Kidney glomerular epithelial cell (primary cell): ENCODE results near the gene CMBL.
A peak's percentile ranks its signal among the peaks of the same experiment; 100 is the strongest.
"Not testable (repeated sequence)": the region's sequence is repeated elsewhere in the genome, so short reads cannot be mapped to it uniquely, and the experiment has no call there.

Experiments used
- DNase-seq: peaks from one replicate; lab custom pipeline; 2025; lab: John Stamatoyannopoulos, UW

The CMBL gene

DNA sequence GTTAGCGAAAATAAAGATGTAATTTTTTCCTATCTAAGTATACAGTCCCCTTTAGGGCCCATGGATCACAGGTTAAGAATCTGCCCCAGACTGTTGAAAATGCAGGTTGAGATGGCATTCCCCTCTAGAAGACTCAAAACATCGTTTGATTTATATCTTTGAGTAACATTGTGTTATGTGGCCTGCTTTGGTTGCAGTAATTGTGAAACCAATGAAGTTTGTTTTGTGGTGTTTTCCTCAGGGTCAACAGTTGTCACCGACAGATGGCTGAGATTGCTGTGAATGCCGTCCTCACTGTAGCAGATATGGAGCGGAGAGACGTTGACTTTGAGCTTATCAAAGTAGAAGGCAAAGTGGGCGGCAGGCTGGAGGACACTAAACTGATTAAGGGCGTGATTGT is 49.8 kb downstream of the CMBL start:
- DNase-seq, result no peak

GRCh38 chr5:10254686-10255085 is 53.0 kb downstream of the CMBL start:
- DNase-seq, result no peak

DNA sequence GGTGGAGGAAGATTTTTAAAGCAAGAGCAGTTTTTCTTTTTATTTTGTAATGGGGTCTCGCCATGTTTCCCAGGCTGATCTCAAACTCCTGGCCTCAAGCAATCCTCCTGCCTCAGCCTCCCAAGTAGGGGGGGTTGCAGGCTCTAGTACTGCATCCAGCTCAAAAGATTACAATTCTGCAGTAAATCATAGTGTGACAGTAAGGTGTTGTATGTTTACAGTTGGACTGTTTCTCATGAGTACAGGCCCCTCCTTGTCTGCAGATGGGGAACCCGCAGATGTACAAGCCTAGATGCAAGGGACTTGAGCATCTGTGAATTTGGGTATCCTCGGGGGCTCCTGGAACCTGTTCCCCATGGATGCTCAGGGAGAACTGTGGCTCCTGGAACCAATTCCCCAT is 54.3 kb downstream of the CMBL start:
- DNase-seq, result no peak

DNA sequence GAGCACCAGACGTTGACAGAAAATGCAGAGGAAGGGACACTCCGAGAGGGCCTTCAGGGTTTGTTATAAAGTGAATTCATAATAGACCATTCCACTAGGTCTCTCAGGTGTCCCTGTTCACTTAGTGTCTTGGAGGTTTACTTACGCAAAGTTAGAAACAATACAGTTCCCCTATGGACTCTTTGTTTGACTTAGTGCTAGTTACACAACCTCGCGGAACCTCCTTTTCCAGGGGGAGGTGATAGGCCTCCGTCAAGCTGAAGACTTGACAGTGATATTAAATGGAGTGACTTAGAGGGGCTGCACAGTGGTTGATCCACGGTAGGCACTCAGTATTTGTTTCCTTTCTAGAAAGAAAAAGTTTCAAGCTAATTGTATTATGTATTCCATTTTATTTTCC is 56.3 kb downstream of the CMBL start:
- DNase-seq, result no peak

DNA sequence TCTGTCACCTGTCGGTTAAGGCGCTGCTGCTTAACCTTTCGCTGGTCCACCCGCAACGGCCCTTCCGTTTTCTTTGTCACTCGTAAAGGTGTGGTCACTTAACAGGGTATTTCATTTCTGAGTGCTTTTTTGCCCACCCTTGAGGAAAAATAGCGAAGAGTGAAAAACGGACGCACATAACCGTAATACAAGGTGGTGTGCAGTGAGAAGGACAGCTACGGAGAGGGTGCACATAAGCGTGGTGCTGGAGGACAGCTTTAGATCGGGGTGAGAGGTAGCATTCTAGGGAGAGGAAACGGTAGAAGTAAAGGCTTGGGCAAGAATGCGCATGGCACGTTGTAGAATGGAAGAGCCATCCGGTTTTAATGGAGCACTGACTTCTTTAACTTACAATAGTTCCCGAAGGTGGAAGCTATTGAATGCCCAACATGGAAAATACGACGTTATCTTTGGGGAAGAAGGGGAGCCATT is 56.9 kb downstream of the CMBL start:
- no peak for DNase-seq

DNA sequence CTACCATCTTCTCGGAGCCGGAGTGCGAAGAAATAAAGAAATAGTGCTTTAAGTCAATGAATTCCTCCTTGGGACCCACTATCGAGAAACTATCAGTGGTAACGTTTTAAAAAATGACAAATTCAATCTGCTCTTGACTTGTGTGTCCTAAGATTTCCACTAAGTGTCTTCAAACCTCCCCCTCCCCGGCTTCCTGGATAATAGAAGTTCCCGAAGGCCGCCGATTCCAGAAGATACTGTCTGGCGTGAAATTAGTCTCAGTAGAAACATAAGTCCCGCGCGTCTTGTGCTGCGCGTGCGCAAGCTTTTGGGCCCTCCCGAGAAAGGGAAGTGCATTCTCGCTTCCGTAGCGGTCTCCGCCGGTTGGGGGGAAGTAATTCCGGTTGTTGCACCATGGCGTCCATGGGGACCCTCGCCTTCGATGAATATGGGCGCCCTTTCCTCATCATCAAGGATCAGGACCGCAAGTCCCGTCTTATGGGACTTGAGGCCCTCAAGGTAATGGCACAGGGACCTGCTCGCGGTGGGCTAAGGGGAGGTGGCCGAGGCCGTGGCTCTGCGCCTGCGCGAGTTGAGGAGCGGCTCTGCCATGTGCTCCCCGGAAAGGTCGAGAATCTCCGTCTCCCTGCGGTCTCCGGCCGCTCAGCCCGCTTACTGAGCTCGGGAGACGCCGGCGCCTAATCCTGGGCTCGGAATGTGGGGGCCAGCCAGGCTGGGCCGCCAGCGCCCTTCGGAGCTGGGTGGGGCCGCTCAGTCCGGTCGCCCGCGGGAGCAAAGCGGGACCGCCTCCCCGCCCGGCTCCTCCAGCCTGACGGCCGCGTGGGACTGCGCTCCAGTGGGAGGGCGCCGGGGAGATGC is 57.5 kb downstream of the CMBL start, which contains the start of gene CCT5:
CCT5 (plus strand) TSS at position 333 of the 858 bp plus-strand sequence; CDS start at position 394, 61 bp downstream.
- DNase-seq, result peak; percentile 94

DNA sequence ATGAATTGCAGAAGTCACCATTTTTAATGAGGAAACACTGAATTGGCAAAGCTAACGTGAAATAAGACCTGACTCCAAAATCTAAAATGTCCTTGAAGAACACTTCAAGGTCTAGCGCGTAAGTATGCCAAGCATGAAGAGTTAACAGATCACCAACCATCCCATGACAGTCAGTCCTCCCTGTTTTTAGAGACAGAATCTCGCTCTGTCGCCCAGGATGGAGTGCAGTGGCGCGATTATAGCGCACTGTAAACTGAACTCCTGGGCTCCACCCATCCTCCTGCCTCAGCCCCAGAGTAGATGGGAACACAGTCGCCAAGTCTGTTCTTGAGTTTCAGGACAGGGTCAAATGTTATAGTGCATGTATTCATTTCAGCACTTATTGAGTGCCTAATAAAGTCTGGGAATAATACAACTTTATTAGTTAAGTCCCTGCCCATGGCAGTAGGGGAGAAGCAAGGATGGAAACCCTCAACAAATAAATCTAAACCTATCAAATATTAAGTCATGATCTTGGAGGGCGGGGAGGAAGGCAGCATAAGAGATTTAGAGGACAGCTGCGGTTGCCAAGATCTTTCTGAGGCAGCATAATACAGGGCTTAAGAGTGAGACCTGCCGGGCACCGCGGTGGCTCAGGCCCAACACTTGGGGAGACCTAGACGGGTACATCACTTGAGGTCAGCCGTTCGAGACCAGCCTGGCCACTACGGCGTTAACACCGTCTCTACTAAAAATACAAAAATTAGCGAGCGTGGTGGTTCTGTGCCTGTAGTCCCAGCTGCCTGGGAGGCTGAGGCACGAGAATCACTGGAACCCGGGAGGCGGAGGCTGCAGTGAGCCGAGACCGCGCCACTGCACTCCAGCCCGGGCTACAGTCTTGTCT is 59.1 kb downstream of the CMBL start:
- no peak for DNase-seq

DNA sequence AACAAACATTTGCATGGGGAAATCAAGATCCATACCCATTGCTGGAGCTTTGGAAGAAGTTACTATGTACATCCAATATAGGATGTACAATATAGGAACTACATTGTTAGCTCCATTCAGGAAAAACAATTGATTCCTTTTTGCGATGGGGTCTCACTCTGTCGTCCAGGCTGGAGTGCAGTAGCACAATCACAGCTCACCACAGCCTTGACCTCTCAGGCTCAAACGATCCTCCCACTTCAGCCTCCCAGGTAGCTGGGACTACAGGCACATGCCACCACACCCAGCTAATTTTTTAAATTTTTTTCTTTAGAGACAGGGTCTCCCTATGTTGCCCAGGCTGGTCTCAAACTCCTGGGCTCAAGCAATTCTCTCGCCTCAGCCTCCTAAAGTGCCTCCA is 60.5 kb downstream of the CMBL start:
- DNase-seq, result not testable (repeated sequence)

- DNase-seq, result no peak
These were observed 60.9 kb downstream of the CMBL start for GRCh38 chr5:10246761-10247160.

DNA sequence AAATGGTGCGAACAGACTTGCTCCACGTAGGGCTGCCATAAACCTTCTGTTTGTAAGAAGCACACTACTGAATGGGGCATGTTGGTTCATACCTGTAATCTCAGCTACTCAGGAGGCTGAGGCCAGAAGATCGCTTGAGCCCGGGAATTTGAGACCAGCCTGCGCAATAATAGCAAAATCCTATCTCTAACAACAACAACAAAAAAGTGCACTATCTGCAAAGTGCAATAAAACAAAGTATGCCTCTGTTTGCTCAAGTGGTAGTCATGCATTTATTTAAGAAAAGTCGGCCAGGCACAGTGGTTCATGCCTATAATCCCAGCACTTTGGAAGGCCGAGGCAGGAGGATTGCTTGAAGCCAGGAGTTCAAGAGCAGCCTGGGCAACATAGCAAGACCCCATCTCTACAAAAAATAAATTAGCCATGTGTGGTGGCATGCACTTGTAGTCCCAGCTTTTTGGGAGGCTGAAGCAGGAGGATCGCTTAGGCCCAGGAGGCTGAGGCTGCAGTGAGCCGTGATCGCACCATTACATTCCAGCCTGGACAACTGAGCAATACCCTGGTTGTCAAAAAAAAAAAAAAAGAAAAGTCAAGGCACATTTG is 63.3 kb downstream of the CMBL start:
- no peak for DNase-seq

DNA sequence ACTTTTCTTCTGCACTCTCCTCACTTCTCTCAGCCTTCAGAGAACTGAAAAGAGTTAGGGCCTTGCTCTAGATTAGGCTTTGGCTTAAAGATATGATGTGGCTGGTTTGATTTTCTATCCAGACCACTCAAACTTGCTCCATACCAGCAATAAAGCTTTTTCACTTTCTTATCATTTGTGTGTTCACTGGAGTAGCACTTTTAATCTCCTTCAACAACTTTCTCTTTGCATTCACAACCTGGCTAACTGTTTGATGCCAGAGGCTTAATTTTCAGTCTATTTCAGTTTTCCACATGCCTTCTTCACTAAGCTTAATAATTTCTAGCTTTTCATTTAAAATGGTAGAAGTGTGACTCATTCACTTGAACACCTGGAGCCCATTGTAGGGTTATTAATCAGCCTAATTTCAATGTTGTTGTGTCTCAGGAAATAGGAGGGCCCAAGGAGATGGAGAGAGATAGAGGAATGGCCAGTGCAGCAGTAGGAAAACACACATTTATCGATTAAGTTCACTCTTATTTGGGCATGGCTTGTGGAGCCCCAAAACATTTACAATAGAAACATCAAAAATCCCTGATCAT is 64.0 kb downstream of the CMBL start:
- no peak for DNase-seq

DNA sequence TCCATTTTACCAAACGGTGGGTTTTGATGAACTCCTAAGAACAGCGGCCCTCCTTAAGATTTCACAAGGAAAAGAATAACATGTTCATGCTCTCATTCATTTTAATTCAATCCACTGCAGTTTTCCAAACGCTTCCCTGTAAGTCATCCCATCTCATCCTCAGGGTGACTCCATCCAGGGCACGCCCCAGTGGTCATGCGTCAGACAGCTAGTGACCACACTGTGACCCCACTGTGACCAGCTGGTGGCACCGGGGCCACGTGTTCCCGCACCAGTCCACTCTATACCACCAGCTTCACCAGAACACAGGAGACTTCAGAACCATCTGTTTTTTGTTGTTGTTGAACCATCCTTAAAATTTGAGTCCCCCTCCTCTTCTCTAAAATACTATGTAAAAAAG is 72.4 kb downstream of the CMBL start:
- no peak for DNase-seq

- peak; percentile 34 for DNase-seq
These were observed 74.2 kb downstream of the CMBL start for GRCh38 chr5:10233505-10233904.

DNA sequence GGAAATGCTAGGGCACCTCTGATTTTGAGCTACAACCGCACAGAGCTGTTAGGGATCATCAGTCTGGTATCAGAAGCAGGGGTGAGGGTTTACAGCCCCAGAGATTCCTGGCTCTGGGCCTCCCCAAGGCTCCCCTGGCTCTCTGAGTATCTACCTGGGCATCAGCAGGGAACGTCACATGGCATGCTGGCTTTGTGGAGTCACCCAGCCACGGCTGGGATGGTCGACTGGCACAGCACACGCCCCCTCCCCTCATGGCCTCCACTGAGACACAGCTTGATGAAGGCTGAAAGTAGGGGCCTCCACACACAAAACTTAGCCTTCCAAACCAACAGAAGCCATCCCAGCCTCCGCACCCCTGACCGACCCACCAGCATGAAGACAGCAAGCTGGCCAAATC is 74.7 kb downstream of the CMBL start:
- DNase-seq, result no peak

- no peak for DNase-seq
These were observed 75.3 kb downstream of the CMBL start for GRCh38 chr5:10232386-10232785.

- peak; percentile 16 for DNase-seq
These were observed 78.2 kb downstream of the CMBL start for GRCh38 chr5:10229306-10230048.

- DNase-seq, result no peak
These were observed 79.4 kb downstream of the CMBL start for GRCh38 chr5:10228288-10228687.
